Measurements from ENCODE around the gene TTC24. TPM values are rescaled to one million over a fixed set of nuclear protein-coding genes. Genes with fewer than 3 reads are reported as not detected.

Gene TTC24
- total and polyA plus RNA-seq, 10 of the 15 experiments (the other 5 are each of a cell fraction or from before 2014, with no cell fraction given), result 0.05 to 6.4 (median 2.9) TPM; not detected in 1

- Histone ChIP-seq H3K27ac (ENCODE audit: control insufficient read depth, insufficient read depth) (no peak overlapping the region), H3K4me1 (ENCODE audit: control insufficient read depth, insufficient read depth, low read length) (no peaks in the 10 kb centered on the region), H3K9me3 (replicated peaks; ENCODE audit: control insufficient read depth, insufficient read depth, low read length) (no peaks in the 10 kb centered on the region), H2AFZ (ENCODE audit: control insufficient read depth, low read depth, low read length) (no peak overlapping the region), H3K9ac (ENCODE audit: control insufficient read depth, insufficient read depth, low read length) (no peak overlapping the region), H3K36me3 (ENCODE audit: control insufficient read depth in 2 of 2, insufficient read depth in 2 of 2, low read length in 1 of 2) (peaks cover 0 to 2% of the 10 kb centered on the region in 2 experiments; a peak in 3 of 4 replicates), H3K27me3 (replicated peaks in 1 of 2; ENCODE audit: control insufficient read depth in 2 of 2, insufficient read depth in 2 of 2, low read length in 1 of 2) (no peaks in the 10 kb centered on the region), H4K20me1 (ENCODE audit: control insufficient read depth, insufficient read depth) (no peaks in the 10 kb centered on the region), H3K4me2 (ENCODE audit: control insufficient read depth, insufficient read depth) (no peak overlapping the region), H3K79me2 (ENCODE audit: control insufficient read depth, insufficient read depth, low read length) (no peaks in the 10 kb centered on the region), H3K4me3 (no peak overlapping the region)
- no TSS peak for BruUV-seq (replicated peaks)
- 70% methylated on average over 8 of the region's 9 CpGs for WGBS (ENCODE audit: insufficient coverage, insufficient replicate concordance, low lambda C conversion rate, missing lambda C conversion rate)
- ChIA-PET POLR2A (interaction anchor here (0.9 kb wide), 1 partner anchor 208 kb away, joined by 5 read pairs; no protein-coding TSS in a partner anchor), SMC1A (ENCODE audit: uncharacterized antibody, unreplicated experiment) (no interaction called here), RAD21 (ENCODE audit: unreplicated experiment) (no interaction called here), CTCF (interaction anchor here (1.1 to 1.6 kb wide), 3 partner anchors 67 to 161 kb away, joined by 3 read pairs; no protein-coding TSS in a partner anchor)
- intact Hi-C loops (cut with micrococcal nuclease; ENCODE audit: unreplicated experiment), result no loop called here
- TF ChIP-seq BMI1 (IDR thresholded peaks at IDR 0.05; ENCODE audit: borderline replicate concordance), result no peak
- TF ChIP-seq SREBF2 (IDR thresholded peaks at IDR 0.05; ENCODE audit: low read length), result no peak
- TF ChIP-seq, protein P1, sequence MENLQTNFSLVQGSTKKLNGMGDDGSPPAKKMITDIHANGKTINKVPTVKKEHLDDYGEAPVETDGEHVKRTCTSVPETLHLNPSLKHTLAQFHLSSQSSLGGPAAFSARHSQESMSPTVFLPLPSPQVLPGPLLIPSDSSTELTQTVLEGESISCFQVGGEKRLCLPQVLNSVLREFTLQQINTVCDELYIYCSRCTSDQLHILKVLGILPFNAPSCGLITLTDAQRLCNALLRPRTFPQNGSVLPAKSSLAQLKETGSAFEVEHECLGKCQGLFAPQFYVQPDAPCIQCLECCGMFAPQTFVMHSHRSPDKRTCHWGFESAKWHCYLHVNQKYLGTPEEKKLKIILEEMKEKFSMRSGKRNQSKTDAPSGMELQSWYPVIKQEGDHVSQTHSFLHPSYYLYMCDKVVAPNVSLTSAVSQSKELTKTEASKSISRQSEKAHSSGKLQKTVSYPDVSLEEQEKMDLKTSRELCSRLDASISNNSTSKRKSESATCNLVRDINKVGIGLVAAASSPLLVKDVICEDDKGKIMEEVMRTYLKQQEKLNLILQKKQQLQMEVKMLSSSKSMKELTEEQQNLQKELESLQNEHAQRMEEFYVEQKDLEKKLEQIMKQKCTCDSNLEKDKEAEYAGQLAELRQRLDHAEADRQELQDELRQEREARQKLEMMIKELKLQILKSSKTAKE (IDR thresholded peaks at IDR 0.05; ENCODE audit: low read depth, poor library complexity, severe bottlenecking), result no peak
- TF ChIP-seq, protein P2, sequence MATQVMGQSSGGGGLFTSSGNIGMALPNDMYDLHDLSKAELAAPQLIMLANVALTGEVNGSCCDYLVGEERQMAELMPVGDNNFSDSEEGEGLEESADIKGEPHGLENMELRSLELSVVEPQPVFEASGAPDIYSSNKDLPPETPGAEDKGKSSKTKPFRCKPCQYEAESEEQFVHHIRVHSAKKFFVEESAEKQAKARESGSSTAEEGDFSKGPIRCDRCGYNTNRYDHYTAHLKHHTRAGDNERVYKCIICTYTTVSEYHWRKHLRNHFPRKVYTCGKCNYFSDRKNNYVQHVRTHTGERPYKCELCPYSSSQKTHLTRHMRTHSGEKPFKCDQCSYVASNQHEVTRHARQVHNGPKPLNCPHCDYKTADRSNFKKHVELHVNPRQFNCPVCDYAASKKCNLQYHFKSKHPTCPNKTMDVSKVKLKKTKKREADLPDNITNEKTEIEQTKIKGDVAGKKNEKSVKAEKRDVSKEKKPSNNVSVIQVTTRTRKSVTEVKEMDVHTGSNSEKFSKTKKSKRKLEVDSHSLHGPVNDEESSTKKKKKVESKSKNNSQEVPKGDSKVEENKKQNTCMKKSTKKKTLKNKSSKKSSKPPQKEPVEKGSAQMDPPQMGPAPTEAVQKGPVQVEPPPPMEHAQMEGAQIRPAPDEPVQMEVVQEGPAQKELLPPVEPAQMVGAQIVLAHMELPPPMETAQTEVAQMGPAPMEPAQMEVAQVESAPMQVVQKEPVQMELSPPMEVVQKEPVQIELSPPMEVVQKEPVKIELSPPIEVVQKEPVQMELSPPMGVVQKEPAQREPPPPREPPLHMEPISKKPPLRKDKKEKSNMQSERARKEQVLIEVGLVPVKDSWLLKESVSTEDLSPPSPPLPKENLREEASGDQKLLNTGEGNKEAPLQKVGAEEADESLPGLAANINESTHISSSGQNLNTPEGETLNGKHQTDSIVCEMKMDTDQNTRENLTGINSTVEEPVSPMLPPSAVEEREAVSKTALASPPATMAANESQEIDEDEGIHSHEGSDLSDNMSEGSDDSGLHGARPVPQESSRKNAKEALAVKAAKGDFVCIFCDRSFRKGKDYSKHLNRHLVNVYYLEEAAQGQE (IDR thresholded peaks at IDR 0.05; ENCODE audit: low read depth, low read length), result no peak
- TF ChIP-seq, protein P3, sequence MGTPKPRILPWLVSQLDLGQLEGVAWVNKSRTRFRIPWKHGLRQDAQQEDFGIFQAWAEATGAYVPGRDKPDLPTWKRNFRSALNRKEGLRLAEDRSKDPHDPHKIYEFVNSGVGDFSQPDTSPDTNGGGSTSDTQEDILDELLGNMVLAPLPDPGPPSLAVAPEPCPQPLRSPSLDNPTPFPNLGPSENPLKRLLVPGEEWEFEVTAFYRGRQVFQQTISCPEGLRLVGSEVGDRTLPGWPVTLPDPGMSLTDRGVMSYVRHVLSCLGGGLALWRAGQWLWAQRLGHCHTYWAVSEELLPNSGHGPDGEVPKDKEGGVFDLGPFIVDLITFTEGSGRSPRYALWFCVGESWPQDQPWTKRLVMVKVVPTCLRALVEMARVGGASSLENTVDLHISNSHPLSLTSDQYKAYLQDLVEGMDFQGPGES (IDR thresholded peaks at IDR 0.05), result no peak
- no peak for TF ChIP-seq ETV6 (conservative IDR thresholded peaks at IDR 0.05 in 1 of 2, IDR thresholded peaks at IDR 0.05 in 1 of 2; ENCODE audit: borderline replicate concordance in 1 of 2, low read depth in 1 of 2)
- no peak for TF ChIP-seq TCF3 (IDR thresholded peaks at IDR 0.05; ENCODE audit: borderline replicate concordance, insufficient read depth, low read depth, low read length)
- no peak for TF ChIP-seq SIN3A (IDR thresholded peaks at IDR 0.05; ENCODE audit: low read depth, low read length)
- no peak for TF ChIP-seq JUND (IDR thresholded peaks at IDR 0.05; ENCODE audit: low read depth, low read length)
- no peak for TF ChIP-seq E2F8 (IDR thresholded peaks at IDR 0.05; ENCODE audit: low read depth, partially characterized antibody)
- DNase-seq (ENCODE audit: low read depth, low spot score) (no peak), ATAC-seq (no peak), FAIRE-seq (no peak)
- in situ Hi-C loops (cut with MboI), result no loop called here
These were observed 31.5 kb upstream of the TTC24 start for GRCh38 chr1:156547982-156548381.

Data from GM12878 (cell line).